ENCODE measurements around the gene SH3GLB2. TPM values are rescaled to one million over a fixed set of nuclear protein-coding genes. Genes with fewer than 3 reads are reported as not detected.

SH3GLB2 gene
- total and polyA plus RNA-seq, 3 donors from 2014 or later, result 62.3 to 92.2 (median 88.8) TPM

DNA sequence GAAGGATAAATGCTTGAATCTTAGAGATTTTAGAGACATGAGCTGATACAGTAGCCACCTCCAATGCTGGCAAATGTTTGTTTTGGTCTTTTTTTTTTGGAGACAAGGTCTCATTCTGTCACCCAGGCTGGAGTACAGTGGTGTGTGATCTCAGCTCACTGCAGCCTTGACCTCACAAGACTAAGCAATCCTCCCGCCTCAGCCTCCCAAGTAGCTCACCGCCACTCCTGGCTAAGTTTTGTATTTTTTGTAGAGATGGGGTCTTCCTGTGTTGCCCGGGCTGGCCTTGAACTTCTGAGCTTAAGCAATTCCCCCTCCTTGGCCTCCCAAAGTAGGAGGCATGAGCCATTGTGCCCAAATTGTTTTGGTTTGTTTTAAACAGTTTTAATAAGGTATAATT lies 46.0 kb upstream of the SH3GLB2 start:
- intact Hi-C loops (cut with DNase I; ENCODE audit: low total_unique reads), result no loop called here
- no peak for DNase-seq
- Histone ChIP-seq H3K4me1 (no peaks in the 10 kb centered on the region), H3K36me3 (ENCODE audit: low read depth, missing control alignments) (no peaks in the 10 kb centered on the region), H3K27me3 (no peaks in the 10 kb centered on the region), H3K27ac (no peak overlapping the region), H3K9me3 (no peaks in the 10 kb centered on the region), H3K4me3 (no peak overlapping the region)
- TF ChIP-seq CTCF (IDR thresholded peaks at IDR 0.05), result no peak
- TF ChIP-seq POLR2A (IDR thresholded peaks at IDR 0.05), result no peak
- WGBS, 2 donors, result 52 to 57% methylated on average over 3 of the region's 3 CpGs

DNA sequence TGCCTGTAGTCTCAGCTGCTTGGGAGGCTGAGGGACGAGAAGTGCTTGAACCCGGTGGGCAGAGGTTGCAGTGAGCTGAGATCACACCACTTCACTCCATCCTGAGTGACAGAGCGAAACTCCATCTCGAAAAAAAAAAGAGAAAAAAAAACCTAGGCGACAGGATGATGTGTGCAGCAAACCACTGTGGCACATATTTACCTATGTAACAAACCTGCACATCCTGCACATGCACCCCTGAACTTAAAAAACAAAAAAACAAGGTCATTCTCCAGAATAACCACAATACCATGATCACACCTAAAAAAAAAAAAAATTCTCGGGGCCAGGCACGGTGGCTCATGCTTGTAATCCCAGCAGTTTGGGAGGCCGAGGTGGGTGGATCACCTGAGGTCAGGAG lies 45.3 kb upstream of the SH3GLB2 start:
- WGBS, 2 donors, result 86 to 91% methylated on average over 8 of the region's 8 CpGs
- no peaks in the 10 kb centered on the region for H3K4me1 ChIP-seq
- H3K36me3 ChIP-seq (ENCODE audit: low read depth, missing control alignments), result no peaks in the 10 kb centered on the region
- no peaks in the 10 kb centered on the region for H3K27me3 ChIP-seq
- TF ChIP-seq POLR2A (IDR thresholded peaks at IDR 0.05) (no peak), CTCF (IDR thresholded peaks at IDR 0.05) (no peak)
- DNase-seq, result no peak
- no peaks in the 10 kb centered on the region for H3K9me3 ChIP-seq
- H3K4me3 ChIP-seq, result no peak overlapping the region
- intact Hi-C loops (cut with DNase I; ENCODE audit: low total_unique reads), result no loop called here
- no peak overlapping the region for H3K27ac ChIP-seq

DNA sequence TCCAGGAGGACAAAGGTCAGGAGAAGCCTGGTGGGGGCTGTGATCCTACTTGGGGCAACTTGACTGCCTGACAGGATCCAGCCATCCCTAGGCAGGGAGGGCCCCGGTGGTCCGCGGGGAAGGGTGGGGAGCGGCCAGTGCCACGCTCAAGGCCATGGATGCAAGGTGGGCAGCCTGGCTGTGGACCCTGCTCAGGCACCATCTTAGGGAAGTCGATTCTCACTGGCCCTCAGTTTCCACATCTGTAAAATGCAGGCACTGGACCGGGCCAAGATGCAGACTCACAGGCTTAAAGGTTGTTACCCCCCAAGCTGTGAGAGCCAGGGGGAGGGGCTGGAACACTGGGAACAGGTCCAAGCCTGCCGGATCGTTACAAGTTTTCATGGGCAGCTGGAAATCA lies 44.0 kb upstream of the SH3GLB2 start:
- H3K4me1 ChIP-seq, result no peaks in the 10 kb centered on the region
- intact Hi-C loops (cut with DNase I; ENCODE audit: low total_unique reads), result no loop called here
- H3K4me3 ChIP-seq, result no peak overlapping the region
- peak; percentile 28 for DNase-seq
- TF ChIP-seq POLR2A (IDR thresholded peaks at IDR 0.05) (no peak), CTCF (IDR thresholded peaks at IDR 0.05) (no peak)
- 55 to 57% methylated on average over 6 to 9 of the region's 9 CpGs for WGBS, 2 donors
- H3K36me3 ChIP-seq (ENCODE audit: low read depth, missing control alignments), result no peaks in the 10 kb centered on the region
- H3K27ac ChIP-seq, result no peak overlapping the region
- no peaks in the 10 kb centered on the region for H3K9me3 ChIP-seq
- no peaks in the 10 kb centered on the region for H3K27me3 ChIP-seq

GRCh38 chr9:129071526-129072126 lies 43.5 kb upstream of the SH3GLB2 start:
- WGBS, 2 donors, result 67 to 78% methylated on average over 6 to 10 of the region's 10 CpGs
- Histone ChIP-seq H3K9me3 (no peaks in the 10 kb centered on the region), H3K4me1 (no peaks in the 10 kb centered on the region), H3K27me3 (no peaks in the 10 kb centered on the region), H3K4me3 (no peak overlapping the region), H3K27ac (no peak overlapping the region), H3K36me3 (ENCODE audit: low read depth, missing control alignments) (no peaks in the 10 kb centered on the region)
- no peak for DNase-seq
- TF ChIP-seq POLR2A (IDR thresholded peaks at IDR 0.05) (no peak), CTCF (IDR thresholded peaks at IDR 0.05) (no peak)
- intact Hi-C loops (cut with DNase I; ENCODE audit: low total_unique reads), result no loop called here

Data from testis (tissue), 3 donors.